ENCODE measurements around the gene PLXNA2. TPM values are rescaled to one million over a fixed set of nuclear protein-coding genes. Genes with fewer than 3 reads are reported as not detected.

PLXNA2 gene
- total and polyA plus RNA-seq, 2 donors (not counting 1 experiment from before 2014, with no cell fraction given), result 0.31 to 1.2 TPM

DNA sequence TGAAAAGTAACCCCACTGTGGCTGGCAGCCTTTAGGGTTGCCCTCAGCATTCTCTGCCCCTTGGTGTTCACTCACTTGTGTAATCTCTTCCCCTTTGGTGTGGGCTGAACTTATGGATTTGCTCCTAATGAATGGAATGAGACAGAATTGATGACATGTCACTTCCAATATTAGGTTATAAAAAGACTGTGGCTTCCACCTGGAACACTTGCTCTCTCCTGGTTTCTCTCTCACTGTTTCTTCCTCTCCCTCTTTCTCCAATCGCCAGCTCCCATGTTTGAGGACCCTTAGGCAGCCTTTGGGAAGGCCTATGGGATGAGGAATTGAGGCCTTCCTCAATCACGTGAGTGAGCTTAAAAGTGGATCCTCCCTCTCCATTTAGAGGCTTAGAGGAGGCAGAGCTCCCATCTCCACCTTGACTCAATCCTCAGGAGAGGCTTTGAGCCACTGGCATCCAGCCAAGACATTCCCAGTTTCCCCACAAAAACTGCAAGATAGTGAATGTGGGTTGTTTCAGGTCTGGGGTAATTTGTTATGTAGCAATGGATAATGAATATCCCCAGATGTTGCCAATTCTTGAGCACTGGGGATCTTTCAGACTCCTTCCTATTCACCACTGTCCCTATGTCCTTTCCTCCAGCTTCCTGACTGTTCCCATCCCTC lies 237.8 kb downstream of the PLXNA2 start:
- CTCF ChIA-PET, result interaction anchor here (0.9 kb wide), 2 partner anchors 9 to 15 kb away, joined by 3 to 5 read pairs; no protein-coding TSS in a partner anchor
- no peaks in the 10 kb centered on the region for H3K79me2 ChIP-seq (ENCODE audit: control insufficient read depth, insufficient read depth, low read length)
- no peaks in the 10 kb centered on the region for H4K20me1 ChIP-seq (ENCODE audit: control insufficient read depth, insufficient read depth, low read length, poor library complexity, severe bottlenecking)

DNA sequence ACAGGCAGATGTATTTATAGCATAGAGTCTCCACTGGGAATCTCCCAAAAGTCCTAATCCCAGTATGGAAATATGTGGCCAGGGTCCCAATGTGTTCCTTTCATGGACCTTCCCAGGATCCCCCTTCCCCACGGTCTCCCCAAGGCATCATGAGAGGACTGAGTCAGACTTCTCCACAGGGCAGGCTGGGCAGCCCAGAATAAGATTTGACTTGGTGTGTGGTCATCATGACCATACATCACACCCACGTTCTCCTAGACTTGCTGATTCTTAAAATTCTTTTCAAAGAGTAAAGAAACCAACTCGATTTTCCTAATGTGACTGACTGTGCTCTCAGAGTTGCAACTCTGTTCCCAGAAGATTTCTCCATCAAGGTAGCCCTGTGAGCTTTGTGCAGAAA lies 239.3 kb downstream of the PLXNA2 start:
- Histone ChIP-seq H3K79me2 (ENCODE audit: control insufficient read depth, insufficient read depth, low read length) (no peaks in the 10 kb centered on the region), H3K9me3 (ENCODE audit: control extremely low read depth in 1 of 3, control insufficient read depth in 2 of 3, insufficient read depth in 1 of 3, low read length in 2 of 3) (no peaks in the 10 kb centered on the region), H4K20me1 (ENCODE audit: control insufficient read depth, insufficient read depth, low read length, poor library complexity, severe bottlenecking) (no peaks in the 10 kb centered on the region), H3K9ac (ENCODE audit: low read length) (no peak overlapping the region), H3K27ac (ENCODE audit: low read length in 2 of 2) (no peak overlapping the region), H3K4me1 (ENCODE audit: control insufficient read depth in 2 of 2, insufficient read depth in 2 of 2, low read length in 2 of 2) (no peaks in the 10 kb centered on the region), H2AFZ (ENCODE audit: insufficient read depth, low read depth, low read length, poor library complexity, severe bottlenecking) (no peak overlapping the region), H3K27me3 (replicated peaks in 1 of 4; ENCODE audit: control extremely low read depth in 1 of 4, control insufficient read depth in 3 of 4, insufficient read depth in 4 of 4, low read length in 3 of 4) (no peaks in the 10 kb centered on the region), H3K36me3 (replicated peaks in 1 of 2; ENCODE audit: control extremely low read depth in 1 of 2, control insufficient read depth in 1 of 2, extremely low read depth in 1 of 2, insufficient read depth in 2 of 2, low read length in 1 of 2) (no peaks in the 10 kb centered on the region), H3K4me3 (ENCODE audit: control extremely low read depth in 1 of 5, extremely low read depth in 1 of 5, insufficient read depth in 1 of 5, low read depth in 2 of 5, low read length in 4 of 5) (no peak overlapping the region), H3K4me2 (replicated peaks; ENCODE audit: low read depth, low read length, poor library complexity, severe bottlenecking) (no peak overlapping the region)
- Mint-ChIP-seq H3K27ac (no peak overlapping the region), H3K27me3 (peaks cover 11% of the 10 kb centered on the region), H3K4me1 (no peaks in the 10 kb centered on the region), H3K9me3 (ENCODE audit: insufficient read depth) (no peaks in the 10 kb centered on the region), H3K4me3 (no peak overlapping the region)
- ChIA-PET POLR2A (no interaction called here), CTCF (no interaction called here)
- DNase-seq (no peak), ATAC-seq (ENCODE audit: low read depth) (no peak)
- intact Hi-C loops (cut with micrococcal nuclease), result no loop called here
- WGBS (ENCODE audit: insufficient coverage), result 80% methylated on average over 1 of the region's 3 CpGs
- no peak for TF ChIP-seq EZH2 (IDR thresholded peaks at IDR 0.05; ENCODE audit: borderline replicate concordance, insufficient read depth, low read depth, low read length, poor library complexity, severe bottlenecking)
- TF ChIP-seq, protein P1, sequence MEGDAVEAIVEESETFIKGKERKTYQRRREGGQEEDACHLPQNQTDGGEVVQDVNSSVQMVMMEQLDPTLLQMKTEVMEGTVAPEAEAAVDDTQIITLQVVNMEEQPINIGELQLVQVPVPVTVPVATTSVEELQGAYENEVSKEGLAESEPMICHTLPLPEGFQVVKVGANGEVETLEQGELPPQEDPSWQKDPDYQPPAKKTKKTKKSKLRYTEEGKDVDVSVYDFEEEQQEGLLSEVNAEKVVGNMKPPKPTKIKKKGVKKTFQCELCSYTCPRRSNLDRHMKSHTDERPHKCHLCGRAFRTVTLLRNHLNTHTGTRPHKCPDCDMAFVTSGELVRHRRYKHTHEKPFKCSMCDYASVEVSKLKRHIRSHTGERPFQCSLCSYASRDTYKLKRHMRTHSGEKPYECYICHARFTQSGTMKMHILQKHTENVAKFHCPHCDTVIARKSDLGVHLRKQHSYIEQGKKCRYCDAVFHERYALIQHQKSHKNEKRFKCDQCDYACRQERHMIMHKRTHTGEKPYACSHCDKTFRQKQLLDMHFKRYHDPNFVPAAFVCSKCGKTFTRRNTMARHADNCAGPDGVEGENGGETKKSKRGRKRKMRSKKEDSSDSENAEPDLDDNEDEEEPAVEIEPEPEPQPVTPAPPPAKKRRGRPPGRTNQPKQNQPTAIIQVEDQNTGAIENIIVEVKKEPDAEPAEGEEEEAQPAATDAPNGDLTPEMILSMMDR (IDR thresholded peaks at IDR 0.05), result no peak

More for the DNA sequence above, 237.8 kb downstream of the PLXNA2 start:
- H3K4me1 ChIP-seq (ENCODE audit: control insufficient read depth in 2 of 2, insufficient read depth in 2 of 2, low read length in 2 of 2), result no peaks in the 10 kb centered on the region
- Mint-ChIP-seq H3K27ac (no peak overlapping the region), H3K4me1 (no peaks in the 10 kb centered on the region), H3K27me3 (peaks cover 11% of the 10 kb centered on the region), H3K4me3 (no peak overlapping the region), H3K9me3 (ENCODE audit: insufficient read depth) (no peaks in the 10 kb centered on the region)
- no peak overlapping the region for H3K9ac ChIP-seq (ENCODE audit: low read length)
- no peak overlapping the region for H3K4me3 ChIP-seq (ENCODE audit: control extremely low read depth in 1 of 5, extremely low read depth in 1 of 5, insufficient read depth in 1 of 5, low read depth in 2 of 5, low read length in 4 of 5)
- no peak overlapping the region for H3K4me2 ChIP-seq (replicated peaks; ENCODE audit: low read depth, low read length, poor library complexity, severe bottlenecking)
- no peak overlapping the region for H2AFZ ChIP-seq (ENCODE audit: insufficient read depth, low read depth, low read length, poor library complexity, severe bottlenecking)
- H3K9me3 ChIP-seq (ENCODE audit: control extremely low read depth in 1 of 3, control insufficient read depth in 2 of 3, insufficient read depth in 1 of 3, low read length in 2 of 3), result no peaks in the 10 kb centered on the region
- H3K36me3 ChIP-seq (replicated peaks in 1 of 2; ENCODE audit: control extremely low read depth in 1 of 2, control insufficient read depth in 1 of 2, extremely low read depth in 1 of 2, insufficient read depth in 2 of 2, low read length in 1 of 2), result no peaks in the 10 kb centered on the region
- ATAC-seq (ENCODE audit: low read depth) (no peak), DNase-seq (no peak)
- no peaks in the 10 kb centered on the region for H3K27me3 ChIP-seq (replicated peaks in 1 of 4; ENCODE audit: control extremely low read depth in 1 of 4, control insufficient read depth in 3 of 4, insufficient read depth in 4 of 4, low read length in 3 of 4)
- TF ChIP-seq EZH2 (IDR thresholded peaks at IDR 0.05; ENCODE audit: borderline replicate concordance, insufficient read depth, low read depth, low read length, poor library complexity, severe bottlenecking), result no peak
- TF ChIP-seq, protein P1 (IDR thresholded peaks at IDR 0.05), result no peak
- intact Hi-C loops (cut with micrococcal nuclease), result no loop called here
- no peak overlapping the region for H3K27ac ChIP-seq (ENCODE audit: low read length in 2 of 2)
- no CpG with 5 or more reads among the region's 2 CpGs for whole genome bisulfite sequencing (ENCODE audit: insufficient coverage)
- POLR2A ChIA-PET, result no interaction called here
